GM21381 (cell line): Measurements from ENCODE around the gene BRD9.

Experiments used
- ATAC-seq: cut with Tn5 transposase; IDR thresholded peaks from one replicate; pipeline ENCODE4 v1.9.1; 2021; ENCODE audit warnings: mild to moderate bottlenecking, moderate library complexity; ENCODE audit not compliant: unreplicated experiment

Gene BRD9

GRCh38 chr5:905139-905642 is 12.6 kb upstream of the BRD9 start:
- ATAC-seq, result no peak

- ATAC-seq, result no peak
Observed at GRCh38 chr5:903756-904096, 11.1 kb upstream of the BRD9 start.

- no peak for ATAC-seq
Observed at GRCh38 chr5:902129-902916, 9.7 kb upstream of the BRD9 start.

GRCh38 chr5:900781-901180 is 8.2 kb upstream of the BRD9 start:
- ATAC-seq, result no peak

- ATAC-seq, result no peak
Observed at GRCh38 chr5:893711-894110, 1.1 kb upstream of the BRD9 start.

GRCh38 chr5:893137-893506 is 521 bp upstream of the BRD9 start:
- peak; percentile 3 for ATAC-seq

GRCh38 chr5:891837-892393 is 686 bp downstream of the BRD9 start:
- ATAC-seq, result no peak

- no peak for ATAC-seq
Observed at GRCh38 chr5:891117-891836, 1.3 kb downstream of the BRD9 start.

GRCh38 chr5:889075-889710 is 3.4 kb downstream of the BRD9 start:
- ATAC-seq, result no peak

GRCh38 chr5:888638-889035 is 4.0 kb downstream of the BRD9 start:
- no peak for ATAC-seq

GRCh38 chr5:887947-888637 is 4.5 kb downstream of the BRD9 start:
- ATAC-seq, result no peak

GRCh38 chr5:886716-887325 is 5.8 kb downstream of the BRD9 start:
- no peak for ATAC-seq

GRCh38 chr5:886036-886435 is 6.6 kb downstream of the BRD9 start:
- ATAC-seq, result no peak

- no peak for ATAC-seq
Observed at GRCh38 chr5:885529-885928, 7.1 kb downstream of the BRD9 start.

GRCh38 chr5:885127-885442 is 7.5 kb downstream of the BRD9 start:
- no peak for ATAC-seq

- no peak for ATAC-seq
Observed at GRCh38 chr5:884345-885126, 8.1 kb downstream of the BRD9 start.

- no peak for ATAC-seq
Observed at GRCh38 chr5:883475-884181, 9.0 kb downstream of the BRD9 start.

- ATAC-seq, result no peak
Observed at GRCh38 chr5:882253-883183, 10.1 kb downstream of the BRD9 start.
